B cell (primary cell): Measurements from ENCODE around the gene BRPF3. TPM values are rescaled to one million over a fixed set of nuclear protein-coding genes. Genes with fewer than 3 reads are reported as not detected.

ENCODE experiments used
- ATAC-seq: fragments of 200-7000 bp; cut with Tn5 transposase; one replicate; pipeline ENCODE4 v1.10.0; 2021; ENCODE audit warnings: low read depth, mild to moderate bottlenecking, moderate number of reproducible peaks, moderate library complexity
- CTCF ChIA-PET: fragments of 350-600 bp; sonication (Branson Sonifier 250); formaldehyde crosslinking; loops from one replicate; lab custom pipeline; 2021; ENCODE audit warnings: antibody characterized with exemption, inconsistent platforms; lab: Charles Lee
- POLR2A ChIA-PET: fragments of 350-600 bp; sonication (Branson Sonifier 250); formaldehyde crosslinking; loops from one replicate; lab custom pipeline; 2021; ENCODE audit warnings: antibody characterized with exemption; lab: Charles Lee
- DNase-seq: peaks from one replicate; pipeline ENCODE4 v3.0.0; 2013
- H2AFZ ChIP-seq: 2 replicates; pipeline ENCODE4 v1.6.1; 2012; ENCODE audit warnings: mild to moderate bottlenecking, low read depth, low read length; ENCODE audit not compliant: insufficient read depth, poor library complexity, severe bottlenecking
- H3K27ac ChIP-seq, 2 donors: 1 replicate in 1 of 2; 2 replicates in 1 of 2; pipeline ENCODE4 v1.5.1; 2012 to 2013; ENCODE audit warnings: low read length in 2 of 2, mild to moderate bottlenecking in 2 of 2, moderate library complexity in 1 of 2
- H3K27me3 ChIP-seq, 4 experiments: fragments of 200-600 bp in 1 of 4; sonication (generic) in 1 of 4; replicated peaks in 1 of 4; 1 replicate in 2 of 4; 2 replicates in 2 of 4; pipeline versions ENCODE4 v1.6.1 to v1.7.0; 2013 to 2016; ENCODE audit warnings: low read length in 3 of 4, mild to moderate bottlenecking in 2 of 4, mixed read lengths in 1 of 4, moderate library complexity in 1 of 4; ENCODE audit not compliant: insufficient read depth in 4 of 4, control insufficient read depth in 3 of 4; ENCODE audit errors: control extremely low read depth in 1 of 4
- H3K36me3 ChIP-seq, 2 experiments: replicated peaks in 1 of 2; 1 replicate in 1 of 2; 2 replicates in 1 of 2; pipeline versions ENCODE4 v1.6.1 to v1.7.1; 2013; ENCODE audit warnings: low read length in 1 of 2; ENCODE audit not compliant: insufficient read depth in 2 of 2, control insufficient read depth in 1 of 2; ENCODE audit errors: control extremely low read depth in 1 of 2, extremely low read depth in 1 of 2
- H3K4me1 ChIP-seq, 2 donors: fragments of 200-600 bp in 1 of 2; sonication (generic) in 1 of 2; 1 replicate in 1 of 2; 2 replicates in 1 of 2; pipeline versions ENCODE4 v1.5.1 to v1.6.1; 2013 to 2017; ENCODE audit warnings: low read length in 2 of 2; ENCODE audit not compliant: control insufficient read depth in 2 of 2, insufficient read depth in 2 of 2
- H3K4me2 ChIP-seq: replicated peaks from 2 replicates; pipeline ENCODE3; 2012; ENCODE audit warnings: mild to moderate bottlenecking, low read depth, low read length; ENCODE audit not compliant: poor library complexity, severe bottlenecking
- H3K4me3 ChIP-seq, 5 experiments: fragments of 200-600 bp in 1 of 5; sonication (generic) in 1 of 5; 1 replicate in 3 of 5; 2 replicates in 2 of 5; pipeline versions ENCODE4 v1.5.1 to v1.7.0; 2011 to 2016; ENCODE audit warnings: low read length in 4 of 5, mild to moderate bottlenecking in 4 of 5, low read depth in 2 of 5, control low read depth in 1 of 5, moderate library complexity in 1 of 5; ENCODE audit not compliant: insufficient read depth in 1 of 5; ENCODE audit errors: control extremely low read depth in 1 of 5, extremely low read depth in 1 of 5
- H3K79me2 ChIP-seq: fragments of 200-600 bp; sonication (generic); one replicate; pipeline ENCODE4 v1.6.0; 2016; ENCODE audit warnings: low read length; ENCODE audit not compliant: control insufficient read depth, insufficient read depth
- H3K9ac ChIP-seq: fragments of 200-600 bp; sonication (generic); 2 replicates; pipeline ENCODE4 v1.6.1; 2017; ENCODE audit warnings: mild to moderate bottlenecking, low read length, moderate library complexity
- H3K9me3 ChIP-seq, 3 donors: one replicate each; pipeline versions ENCODE4 v1.6.1 to v1.7.1; 2013; ENCODE audit warnings: low read length in 2 of 3; ENCODE audit not compliant: control insufficient read depth in 2 of 3, insufficient read depth in 1 of 3; ENCODE audit errors: control extremely low read depth in 1 of 3
- H4K20me1 ChIP-seq: 2 replicates; pipeline ENCODE4 v1.6.0; 2012; ENCODE audit warnings: mild to moderate bottlenecking, low read length; ENCODE audit not compliant: insufficient read depth, control insufficient read depth, poor library complexity, severe bottlenecking
- H3K27ac Mint-ChIP-seq: one replicate; pipeline ENCODE4 v1.8.0; 2021; ENCODE audit warnings: mixed read lengths
- H3K27me3 Mint-ChIP-seq: one replicate; pipeline ENCODE4 v1.8.0; 2021; ENCODE audit warnings: mixed read lengths
- H3K4me1 Mint-ChIP-seq: one replicate; pipeline ENCODE4 v1.8.0; 2021; ENCODE audit warnings: mixed read lengths
- H3K4me3 Mint-ChIP-seq: one replicate; pipeline ENCODE4 v1.8.0; 2021; ENCODE audit warnings: mixed read lengths
- H3K9me3 Mint-ChIP-seq: one replicate; pipeline ENCODE4 v1.8.0; 2022; ENCODE audit warnings: mixed read lengths; ENCODE audit not compliant: insufficient read depth
- EZH2 ChIP-seq: IDR thresholded peaks from 2 replicates; pipeline ENCODE4 v1.6.1; 2012; ENCODE audit warnings: borderline replicate concordance, low read depth, mild to moderate bottlenecking, moderate library complexity, low read length; ENCODE audit not compliant: insufficient read depth, poor library complexity, severe bottlenecking
- WGBS: methylation state at CpG from one replicate; pipeline ENCODE4 v1.1.5; 2013; ENCODE audit warnings: missing lambda C conversion rate; ENCODE audit not compliant: insufficient coverage; 5-methylcytosine and 5-hydroxymethylcytosine counted together
- intact Hi-C: fragments of 100-400 bp; cut with micrococcal nuclease; formaldehyde crosslinking; loops from one replicate; pipeline ENCODE4 v1.10.0; 2022
- polyA plus RNA-seq: library from polyadenylated mRNA; depleted of rRNA; stranded (reverse); fragments of >200 nt; gene quantifications from 2 replicates; pipeline ENCODE4 v1.2.3, GENCODE V29; 2012
- total RNA-seq, 2 donors: library from RNA; stranded (reverse); fragments of 120-200 nt in 1 of 2; gene quantifications; 1 replicate in 1 of 2; 2 replicates in 1 of 2; pipeline versions ENCODE4 v1.2.3 to v1.2.4, GENCODE V29; 2013 to 2022
- TF ChIP-seq, protein P1 (sequence below): fragments of 200-600 bp; IDR thresholded peaks from one replicate; pipeline ENCODE4 v1.8.0; 2022; ENCODE audit warnings: antibody characterized with exemption, mild to moderate bottlenecking

The BRPF3 gene
- total and polyA plus RNA-seq, 2 donors (not counting 1 experiment from before 2014, with no cell fraction given): 17.1 to 29.4 TPM

DNA sequence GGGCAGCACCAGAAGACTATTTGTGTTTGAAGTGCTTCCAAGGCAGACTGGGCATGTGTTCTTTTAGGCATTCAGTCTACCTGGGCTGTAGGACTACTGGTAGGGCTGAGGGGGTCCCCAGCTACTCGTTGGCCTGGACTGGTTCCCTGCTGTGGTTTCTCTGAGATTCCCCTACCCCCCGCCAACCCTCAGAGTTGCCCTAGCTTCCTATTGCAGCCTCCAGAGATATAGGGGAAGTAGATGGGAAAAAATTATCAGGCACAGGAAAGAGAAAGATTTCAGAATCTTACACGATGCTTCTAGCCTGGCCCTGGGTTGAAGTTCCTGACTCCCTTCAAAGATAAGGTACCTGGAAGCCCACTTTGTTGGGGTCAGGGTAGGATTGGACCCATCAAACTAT is 22.5 kb downstream of the BRPF3 start:
- TF ChIP-seq, protein P1, sequence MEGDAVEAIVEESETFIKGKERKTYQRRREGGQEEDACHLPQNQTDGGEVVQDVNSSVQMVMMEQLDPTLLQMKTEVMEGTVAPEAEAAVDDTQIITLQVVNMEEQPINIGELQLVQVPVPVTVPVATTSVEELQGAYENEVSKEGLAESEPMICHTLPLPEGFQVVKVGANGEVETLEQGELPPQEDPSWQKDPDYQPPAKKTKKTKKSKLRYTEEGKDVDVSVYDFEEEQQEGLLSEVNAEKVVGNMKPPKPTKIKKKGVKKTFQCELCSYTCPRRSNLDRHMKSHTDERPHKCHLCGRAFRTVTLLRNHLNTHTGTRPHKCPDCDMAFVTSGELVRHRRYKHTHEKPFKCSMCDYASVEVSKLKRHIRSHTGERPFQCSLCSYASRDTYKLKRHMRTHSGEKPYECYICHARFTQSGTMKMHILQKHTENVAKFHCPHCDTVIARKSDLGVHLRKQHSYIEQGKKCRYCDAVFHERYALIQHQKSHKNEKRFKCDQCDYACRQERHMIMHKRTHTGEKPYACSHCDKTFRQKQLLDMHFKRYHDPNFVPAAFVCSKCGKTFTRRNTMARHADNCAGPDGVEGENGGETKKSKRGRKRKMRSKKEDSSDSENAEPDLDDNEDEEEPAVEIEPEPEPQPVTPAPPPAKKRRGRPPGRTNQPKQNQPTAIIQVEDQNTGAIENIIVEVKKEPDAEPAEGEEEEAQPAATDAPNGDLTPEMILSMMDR: no peak
- TF ChIP-seq EZH2: no peak
- H4K20me1 ChIP-seq: no peaks in the 10 kb centered on the region
- H3K9me3 Mint-ChIP-seq: no peaks in the 10 kb centered on the region
- peaks cover 9 to 73% of the 10 kb centered on the region in 2 experiments for H3K36me3 ChIP-seq
- H3K4me2 ChIP-seq: no peak overlapping the region
- H3K4me1 Mint-ChIP-seq: no peaks in the 10 kb centered on the region
- no peaks in the 10 kb centered on the region for H3K27me3 ChIP-seq
- DNase-seq (no peak), ATAC-seq (no peak)
- no peak overlapping the region for H3K4me3 Mint-ChIP-seq
- no peak overlapping the region for H3K4me3 ChIP-seq
- H2AFZ ChIP-seq: no peak overlapping the region
- H3K9me3 ChIP-seq: no peaks in the 10 kb centered on the region
- intact Hi-C loops: no loop called here
- ChIA-PET POLR2A (no interaction called here), CTCF (no interaction called here)
- no CpG with 5 or more reads among the region's 3 CpGs for WGBS
- H3K9ac ChIP-seq: no peak overlapping the region
- no peaks in the 10 kb centered on the region for H3K79me2 ChIP-seq
- H3K27ac ChIP-seq: no peak overlapping the region
- no peak overlapping the region for H3K27ac Mint-ChIP-seq
- no peaks in the 10 kb centered on the region for H3K4me1 ChIP-seq
- H3K27me3 Mint-ChIP-seq: no peaks in the 10 kb centered on the region

DNA sequence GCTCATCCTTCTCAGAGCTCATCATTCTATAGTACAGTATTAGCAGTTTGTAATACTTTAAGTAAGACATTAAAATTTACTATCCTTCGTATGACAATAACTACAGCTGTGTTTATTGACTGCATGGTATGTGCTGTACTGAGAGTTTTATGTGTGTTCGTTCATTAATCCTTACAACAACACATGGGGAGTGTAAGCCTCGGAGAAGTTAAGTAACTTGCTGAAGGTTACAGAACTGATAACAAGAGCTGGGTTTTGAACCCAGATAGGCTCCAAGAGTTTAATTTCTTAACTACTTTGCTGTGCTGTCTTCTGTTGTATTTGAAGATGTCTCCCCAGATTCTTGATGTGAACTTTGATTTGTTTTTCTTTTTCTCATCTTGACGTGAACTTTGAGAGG is 23.7 kb downstream of the BRPF3 start:
- Mint-ChIP-seq H3K27me3 (no peaks in the 10 kb centered on the region), H3K9me3 (no peaks in the 10 kb centered on the region), H3K4me1 (no peaks in the 10 kb centered on the region), H3K27ac (no peak overlapping the region), H3K4me3 (no peak overlapping the region)
- no peak for TF ChIP-seq EZH2
- TF ChIP-seq, protein P1: no peak
- WGBS: no CpG with 5 or more reads among the region's 4 CpGs
- Histone ChIP-seq H3K4me3 (no peak overlapping the region), H3K4me2 (no peak overlapping the region), H3K4me1 (no peaks in the 10 kb centered on the region), H3K9me3 (no peaks in the 10 kb centered on the region), H4K20me1 (no peaks in the 10 kb centered on the region), H3K27ac (no peak overlapping the region), H2AFZ (no peak overlapping the region), H3K79me2 (no peaks in the 10 kb centered on the region), H3K36me3 (peaks cover 5 to 73% of the 10 kb centered on the region in 2 experiments), H3K9ac (no peak overlapping the region), H3K27me3 (no peaks in the 10 kb centered on the region)
- POLR2A ChIA-PET: no interaction called here
- ATAC-seq (no peak), DNase-seq (no peak)
- intact Hi-C loops: no loop called here
- CTCF ChIA-PET: no interaction called here
